Liver (tissue), 3 donors: ENCODE measurements around the gene GPR82.

ENCODE experiments used
- EGR1 ChIP-seq, 2 donors: IDR thresholded peaks; 2 replicates each; pipeline ENCODE4 v1.6.1; 2016 to 2018; ENCODE audit warnings: antibody characterized with exemption in 2 of 2, low read depth in 2 of 2
- FOXA1 ChIP-seq: IDR thresholded peaks from 2 replicates; pipeline ENCODE4 v1.6.1; 2016; ENCODE audit warnings: antibody characterized with exemption
- GABPA ChIP-seq, 2 donors: IDR thresholded peaks in 1 of 2; conservative IDR thresholded peaks in 1 of 2; 2 replicates each; pipeline ENCODE4 v1.6.1; 2016; ENCODE audit warnings: antibody characterized with exemption in 2 of 2, mild to moderate bottlenecking in 1 of 2, moderate library complexity in 1 of 2
- JUND ChIP-seq, 2 donors: IDR thresholded peaks; 2 replicates each; pipeline ENCODE4 v1.6.1; 2016; ENCODE audit warnings: antibody characterized with exemption in 2 of 2
- RAD21 ChIP-seq, 2 donors: IDR thresholded peaks; 2 replicates each; pipeline ENCODE4 v1.6.1; 2016; ENCODE audit warnings: antibody characterized with exemption in 2 of 2, mild to moderate bottlenecking in 2 of 2
- SP1 ChIP-seq: IDR thresholded peaks from 2 replicates; pipeline ENCODE4 v1.6.1; 2018; ENCODE audit warnings: antibody characterized with exemption, mild to moderate bottlenecking
- YY1 ChIP-seq: IDR thresholded peaks from 2 replicates; pipeline ENCODE4 v1.6.1; 2016; ENCODE audit warnings: antibody characterized with exemption, mild to moderate bottlenecking
- TF ChIP-seq, protein P1 (sequence below): fragments of 150-350 bp; IDR thresholded peaks from 2 replicates; pipeline ENCODE4 v1.5.1; 2017; ENCODE audit warnings: improper control_type of control experiment, low read depth, low read length; ENCODE audit not compliant: missing input control
- TF ChIP-seq, protein P2 (sequence below): IDR thresholded peaks from 2 replicates; pipeline ENCODE4 v1.6.1; 2016; ENCODE audit warnings: antibody characterized with exemption, mild to moderate bottlenecking
- TF ChIP-seq, protein P3 (sequence below): IDR thresholded peaks from 2 replicates; pipeline ENCODE4 v1.6.1; 2016; ENCODE audit warnings: antibody characterized with exemption
- TF ChIP-seq, protein P4 (sequence below): IDR thresholded peaks from 2 replicates; pipeline ENCODE4 v1.6.1; 2016; ENCODE audit warnings: antibody characterized with exemption
- TF ChIP-seq, protein P5 (sequence below): IDR thresholded peaks from 2 replicates; pipeline ENCODE4 v1.6.1; 2016; ENCODE audit warnings: antibody characterized with exemption
- donor health status: healthy.
- donor health status: healthy.

DNA sequence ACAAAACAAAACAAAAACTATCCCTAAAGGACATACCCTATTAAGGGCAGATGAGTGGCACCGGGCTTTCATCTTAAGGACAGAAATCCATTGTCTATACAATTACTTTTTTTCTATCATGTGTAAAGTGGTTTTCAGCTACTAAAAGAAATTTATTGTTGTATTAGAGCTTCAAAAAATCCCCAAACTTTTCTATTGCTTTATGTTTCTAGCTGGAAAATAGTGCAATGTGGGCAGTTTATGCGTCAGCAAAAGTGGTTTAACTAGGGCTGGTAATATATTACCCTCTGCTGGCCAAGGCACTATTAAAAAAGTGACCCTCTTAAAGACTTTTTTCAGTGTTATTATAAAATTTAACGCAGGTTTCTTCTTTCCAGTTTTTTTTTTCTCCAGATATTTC lies 15.5 kb upstream of the GPR82 start:
- TF ChIP-seq, protein P1, sequence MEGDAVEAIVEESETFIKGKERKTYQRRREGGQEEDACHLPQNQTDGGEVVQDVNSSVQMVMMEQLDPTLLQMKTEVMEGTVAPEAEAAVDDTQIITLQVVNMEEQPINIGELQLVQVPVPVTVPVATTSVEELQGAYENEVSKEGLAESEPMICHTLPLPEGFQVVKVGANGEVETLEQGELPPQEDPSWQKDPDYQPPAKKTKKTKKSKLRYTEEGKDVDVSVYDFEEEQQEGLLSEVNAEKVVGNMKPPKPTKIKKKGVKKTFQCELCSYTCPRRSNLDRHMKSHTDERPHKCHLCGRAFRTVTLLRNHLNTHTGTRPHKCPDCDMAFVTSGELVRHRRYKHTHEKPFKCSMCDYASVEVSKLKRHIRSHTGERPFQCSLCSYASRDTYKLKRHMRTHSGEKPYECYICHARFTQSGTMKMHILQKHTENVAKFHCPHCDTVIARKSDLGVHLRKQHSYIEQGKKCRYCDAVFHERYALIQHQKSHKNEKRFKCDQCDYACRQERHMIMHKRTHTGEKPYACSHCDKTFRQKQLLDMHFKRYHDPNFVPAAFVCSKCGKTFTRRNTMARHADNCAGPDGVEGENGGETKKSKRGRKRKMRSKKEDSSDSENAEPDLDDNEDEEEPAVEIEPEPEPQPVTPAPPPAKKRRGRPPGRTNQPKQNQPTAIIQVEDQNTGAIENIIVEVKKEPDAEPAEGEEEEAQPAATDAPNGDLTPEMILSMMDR = no peak
- TF ChIP-seq SP1 (no peak), RAD21 (IDR thresholded peaks at IDR 0.05) (peak; percentile 28), GABPA (IDR thresholded peaks at IDR 0.05 in 1 of 2, conservative IDR thresholded peaks at IDR 0.05 in 1 of 2) (no peak), YY1 (no peak), FOXA1 (no peak), JUND (IDR thresholded peaks at IDR 0.05) (no peak), EGR1 (IDR thresholded peaks at IDR 0.05; ENCODE audit: low read depth in 2 of 2) (no peak)
- TF ChIP-seq, protein P2, sequence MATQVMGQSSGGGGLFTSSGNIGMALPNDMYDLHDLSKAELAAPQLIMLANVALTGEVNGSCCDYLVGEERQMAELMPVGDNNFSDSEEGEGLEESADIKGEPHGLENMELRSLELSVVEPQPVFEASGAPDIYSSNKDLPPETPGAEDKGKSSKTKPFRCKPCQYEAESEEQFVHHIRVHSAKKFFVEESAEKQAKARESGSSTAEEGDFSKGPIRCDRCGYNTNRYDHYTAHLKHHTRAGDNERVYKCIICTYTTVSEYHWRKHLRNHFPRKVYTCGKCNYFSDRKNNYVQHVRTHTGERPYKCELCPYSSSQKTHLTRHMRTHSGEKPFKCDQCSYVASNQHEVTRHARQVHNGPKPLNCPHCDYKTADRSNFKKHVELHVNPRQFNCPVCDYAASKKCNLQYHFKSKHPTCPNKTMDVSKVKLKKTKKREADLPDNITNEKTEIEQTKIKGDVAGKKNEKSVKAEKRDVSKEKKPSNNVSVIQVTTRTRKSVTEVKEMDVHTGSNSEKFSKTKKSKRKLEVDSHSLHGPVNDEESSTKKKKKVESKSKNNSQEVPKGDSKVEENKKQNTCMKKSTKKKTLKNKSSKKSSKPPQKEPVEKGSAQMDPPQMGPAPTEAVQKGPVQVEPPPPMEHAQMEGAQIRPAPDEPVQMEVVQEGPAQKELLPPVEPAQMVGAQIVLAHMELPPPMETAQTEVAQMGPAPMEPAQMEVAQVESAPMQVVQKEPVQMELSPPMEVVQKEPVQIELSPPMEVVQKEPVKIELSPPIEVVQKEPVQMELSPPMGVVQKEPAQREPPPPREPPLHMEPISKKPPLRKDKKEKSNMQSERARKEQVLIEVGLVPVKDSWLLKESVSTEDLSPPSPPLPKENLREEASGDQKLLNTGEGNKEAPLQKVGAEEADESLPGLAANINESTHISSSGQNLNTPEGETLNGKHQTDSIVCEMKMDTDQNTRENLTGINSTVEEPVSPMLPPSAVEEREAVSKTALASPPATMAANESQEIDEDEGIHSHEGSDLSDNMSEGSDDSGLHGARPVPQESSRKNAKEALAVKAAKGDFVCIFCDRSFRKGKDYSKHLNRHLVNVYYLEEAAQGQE = no peak
- TF ChIP-seq, protein P3, sequence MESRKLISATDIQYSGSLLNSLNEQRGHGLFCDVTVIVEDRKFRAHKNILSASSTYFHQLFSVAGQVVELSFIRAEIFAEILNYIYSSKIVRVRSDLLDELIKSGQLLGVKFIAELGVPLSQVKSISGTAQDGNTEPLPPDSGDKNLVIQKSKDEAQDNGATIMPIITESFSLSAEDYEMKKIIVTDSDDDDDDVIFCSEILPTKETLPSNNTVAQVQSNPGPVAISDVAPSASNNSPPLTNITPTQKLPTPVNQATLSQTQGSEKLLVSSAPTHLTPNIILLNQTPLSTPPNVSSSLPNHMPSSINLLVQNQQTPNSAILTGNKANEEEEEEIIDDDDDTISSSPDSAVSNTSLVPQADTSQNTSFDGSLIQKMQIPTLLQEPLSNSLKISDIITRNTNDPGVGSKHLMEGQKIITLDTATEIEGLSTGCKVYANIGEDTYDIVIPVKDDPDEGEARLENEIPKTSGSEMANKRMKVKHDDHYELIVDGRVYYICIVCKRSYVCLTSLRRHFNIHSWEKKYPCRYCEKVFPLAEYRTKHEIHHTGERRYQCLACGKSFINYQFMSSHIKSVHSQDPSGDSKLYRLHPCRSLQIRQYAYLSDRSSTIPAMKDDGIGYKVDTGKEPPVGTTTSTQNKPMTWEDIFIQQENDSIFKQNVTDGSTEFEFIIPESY = no peak
- TF ChIP-seq, protein P4, sequence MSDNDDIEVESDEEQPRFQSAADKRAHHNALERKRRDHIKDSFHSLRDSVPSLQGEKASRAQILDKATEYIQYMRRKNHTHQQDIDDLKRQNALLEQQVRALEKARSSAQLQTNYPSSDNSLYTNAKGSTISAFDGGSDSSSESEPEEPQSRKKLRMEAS = no peak
- TF ChIP-seq, protein P5, sequence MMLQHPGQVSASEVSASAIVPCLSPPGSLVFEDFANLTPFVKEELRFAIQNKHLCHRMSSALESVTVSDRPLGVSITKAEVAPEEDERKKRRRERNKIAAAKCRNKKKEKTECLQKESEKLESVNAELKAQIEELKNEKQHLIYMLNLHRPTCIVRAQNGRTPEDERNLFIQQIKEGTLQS = no peak
